HG02973 (cell line): ENCODE measurements around the gene LINGO3.

Experiments used
- ATAC-seq: cut with Tn5 transposase; IDR thresholded peaks from one replicate; pipeline ENCODE4 v1.9.1; 2021; ENCODE audit warnings: moderate library complexity; ENCODE audit not compliant: unreplicated experiment

Gene LINGO3

DNA sequence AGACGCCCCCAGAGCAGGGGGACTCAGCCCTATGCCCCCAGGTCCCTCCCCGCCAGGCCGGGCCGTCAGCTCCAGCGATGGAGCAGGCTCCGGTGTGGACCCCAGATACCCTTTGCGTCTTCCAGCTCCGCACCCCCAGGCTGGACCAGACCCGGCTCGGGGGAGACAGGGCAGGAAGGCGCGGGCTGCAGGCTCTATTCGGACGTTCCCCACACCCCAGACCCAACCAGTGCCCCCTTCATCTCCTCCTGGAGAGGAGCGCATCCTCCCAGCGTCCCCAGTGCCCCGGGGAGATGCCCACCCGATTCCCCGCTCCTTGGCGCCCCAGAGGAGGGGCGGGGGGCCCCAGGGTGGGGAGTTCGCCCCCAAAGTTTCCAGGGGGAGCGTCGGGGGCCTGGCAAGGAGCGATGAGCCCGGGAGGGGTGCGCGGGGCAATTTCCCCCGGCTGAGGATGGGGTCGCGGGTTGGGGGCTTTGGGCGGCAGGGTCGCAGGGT is 389 bp downstream of the LINGO3 start:
- no peak for ATAC-seq

DNA sequence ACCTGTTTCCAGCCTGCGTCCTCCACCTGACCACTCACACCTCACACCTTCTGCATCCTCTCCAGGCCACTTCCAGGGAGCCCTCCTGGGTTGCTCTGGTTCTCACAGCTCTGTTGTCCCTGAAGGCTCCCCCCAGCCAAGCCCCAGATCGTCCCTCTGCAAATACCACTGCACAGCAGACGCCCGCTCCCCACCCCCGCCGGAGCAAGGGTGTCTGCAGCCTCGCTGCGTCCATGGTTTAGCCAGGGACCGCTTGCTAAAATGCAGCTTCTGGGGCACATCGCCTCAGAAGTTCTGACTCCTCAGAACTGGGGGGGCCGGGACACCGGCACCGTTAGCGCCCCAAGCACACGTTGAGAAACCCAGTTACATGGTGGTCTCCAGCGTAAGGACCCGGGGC is 983 bp downstream of the LINGO3 start:
- no peak for ATAC-seq

DNA sequence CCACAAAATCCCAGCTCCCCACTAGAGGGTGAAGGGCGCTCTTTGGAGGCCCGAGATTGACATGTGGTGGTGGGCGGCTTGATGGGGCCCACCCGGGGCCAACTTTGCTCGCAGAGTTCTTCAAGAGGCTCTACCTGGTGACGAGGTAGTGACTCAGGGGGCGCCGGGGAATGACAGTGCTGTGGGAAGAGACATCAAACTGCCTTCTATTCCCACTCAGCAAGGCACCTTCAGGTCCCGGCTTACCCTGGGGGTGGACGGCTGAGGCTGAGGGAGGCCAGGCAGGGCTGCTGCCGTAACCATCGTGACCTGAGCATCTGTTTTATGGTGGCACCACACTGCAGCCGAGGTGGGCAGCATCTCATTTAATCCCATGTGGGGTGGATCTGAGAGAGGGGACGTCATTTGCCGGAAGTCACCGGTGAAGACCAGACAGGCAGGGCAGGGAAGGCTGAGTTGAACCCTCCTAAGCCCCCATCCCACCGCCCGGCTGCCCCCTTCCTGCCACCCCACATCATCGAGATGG is 1.6 kb downstream of the LINGO3 start:
- no peak for ATAC-seq

- ATAC-seq: no peak
Measured at GRCh38 chr19:2305452-2306280, 2.3 kb downstream of the LINGO3 start.

- no peak for ATAC-seq
Measured at GRCh38 chr19:2303211-2303798, 4.6 kb downstream of the LINGO3 start.

DNA sequence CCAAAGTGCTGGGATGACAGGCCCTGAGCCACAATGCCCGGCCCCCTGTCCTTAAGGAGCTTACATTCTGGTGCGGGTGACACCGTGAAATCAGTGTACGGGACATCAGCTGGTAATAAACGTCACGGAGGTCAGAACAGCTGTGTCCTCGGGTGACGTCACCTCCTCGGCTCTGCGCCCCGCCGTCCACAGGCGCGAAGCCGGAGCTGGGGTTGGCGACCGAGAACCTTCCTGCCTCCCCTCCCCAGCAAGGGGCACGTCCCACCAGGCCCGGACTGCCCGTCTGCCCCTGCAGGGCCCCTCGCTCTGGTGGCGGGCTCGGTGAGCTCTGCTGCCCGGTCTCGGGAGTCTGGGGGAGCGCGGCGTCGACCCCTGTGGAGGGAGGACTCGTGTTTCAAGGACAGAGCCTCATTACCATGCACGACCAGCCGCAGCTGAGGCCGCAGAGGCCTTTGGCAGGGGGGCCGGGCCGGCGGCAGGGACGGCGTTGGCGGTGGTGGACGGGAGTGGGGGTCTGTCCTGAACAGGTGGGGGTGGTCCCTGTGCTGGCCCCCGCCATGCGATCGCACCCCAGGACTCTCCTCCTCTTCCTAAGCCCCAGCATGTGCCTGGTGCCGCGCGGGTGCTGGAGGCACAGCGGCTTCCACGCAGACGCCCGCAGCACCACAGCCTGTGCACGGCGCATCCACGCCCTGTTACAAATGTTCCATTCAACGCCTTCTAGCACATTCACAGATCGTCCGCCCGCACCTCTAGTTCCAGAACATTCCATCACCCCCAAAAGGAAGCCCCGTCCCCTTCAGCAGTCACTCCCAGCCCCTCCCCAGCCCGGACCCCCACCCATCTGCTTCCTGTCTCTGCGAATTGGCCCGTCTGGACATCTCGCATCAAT is 5.4 kb downstream of the LINGO3 start:
- ATAC-seq: no peak

DNA sequence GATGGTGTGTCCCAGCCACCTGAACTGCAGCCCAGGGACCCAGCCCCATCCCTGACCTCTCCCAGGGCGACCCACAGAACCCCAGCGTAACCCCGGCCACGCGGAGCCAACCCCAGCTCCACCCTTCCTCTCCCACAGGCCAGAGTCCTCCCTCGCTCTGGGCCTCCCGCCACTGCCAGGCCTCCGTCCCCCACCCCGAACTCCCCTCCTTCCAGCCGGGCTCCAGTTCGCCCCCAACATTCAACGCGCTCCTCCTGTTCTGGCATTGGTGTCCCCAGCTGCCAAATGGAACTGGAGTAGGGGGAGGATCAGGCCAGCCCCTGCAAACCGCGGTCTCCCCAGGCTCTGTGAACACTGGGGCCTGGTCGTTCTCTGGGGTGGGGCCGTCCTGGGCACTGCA is 7.4 kb downstream of the LINGO3 start:
- no peak for ATAC-seq

DNA sequence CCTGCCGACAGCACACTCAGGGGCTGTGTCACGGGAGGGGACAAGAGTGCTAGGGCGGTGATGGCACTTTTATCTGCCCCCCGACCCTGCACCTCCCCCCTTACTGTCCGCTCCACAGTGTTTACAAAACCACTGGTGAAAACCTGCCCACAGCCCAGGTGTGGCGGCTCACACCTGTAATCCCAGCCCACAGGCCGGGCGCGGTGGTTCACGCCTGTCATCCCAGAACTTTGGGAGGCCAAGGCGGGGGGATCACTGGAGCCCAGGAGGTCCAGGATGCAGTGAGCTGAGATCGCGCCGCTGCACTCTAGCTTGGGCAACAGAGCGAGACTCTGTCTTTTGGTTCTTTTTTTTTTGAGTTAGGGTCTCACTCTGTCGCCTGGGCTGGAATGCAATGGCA is 11.8 kb downstream of the LINGO3 start:
- ATAC-seq: no peak

DNA sequence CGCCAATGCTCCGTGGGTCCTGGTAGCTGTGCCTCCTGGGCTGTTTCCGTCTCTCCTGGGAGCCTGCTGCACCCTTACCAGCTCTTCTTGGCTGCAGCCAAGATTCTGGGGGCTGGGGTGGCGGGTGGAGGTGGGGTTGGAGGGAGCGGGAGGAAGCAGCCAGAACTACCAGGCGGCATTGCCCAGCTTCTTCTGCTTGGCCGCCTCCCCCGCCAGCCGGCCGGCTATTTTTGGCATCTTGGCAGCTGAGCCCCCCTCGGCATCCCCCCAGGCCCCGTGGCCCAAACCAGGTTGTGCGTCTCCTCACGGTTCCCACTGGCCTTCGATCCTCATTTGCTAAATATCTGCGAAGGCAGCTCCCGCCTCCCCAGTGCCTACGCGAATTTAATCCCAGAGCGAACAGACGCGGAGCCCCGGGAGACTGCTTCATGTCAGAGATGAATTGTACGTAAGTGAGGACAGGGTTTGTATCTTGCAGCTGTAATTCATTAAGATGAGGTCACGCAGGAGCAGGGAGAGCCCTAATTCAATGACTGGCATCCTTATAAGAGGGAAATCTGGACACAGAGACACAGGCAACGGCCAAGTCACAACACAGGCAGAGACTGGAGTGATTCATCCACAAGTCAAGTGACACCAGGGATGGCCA is 13.1 kb downstream of the LINGO3 start:
- no peak for ATAC-seq

DNA sequence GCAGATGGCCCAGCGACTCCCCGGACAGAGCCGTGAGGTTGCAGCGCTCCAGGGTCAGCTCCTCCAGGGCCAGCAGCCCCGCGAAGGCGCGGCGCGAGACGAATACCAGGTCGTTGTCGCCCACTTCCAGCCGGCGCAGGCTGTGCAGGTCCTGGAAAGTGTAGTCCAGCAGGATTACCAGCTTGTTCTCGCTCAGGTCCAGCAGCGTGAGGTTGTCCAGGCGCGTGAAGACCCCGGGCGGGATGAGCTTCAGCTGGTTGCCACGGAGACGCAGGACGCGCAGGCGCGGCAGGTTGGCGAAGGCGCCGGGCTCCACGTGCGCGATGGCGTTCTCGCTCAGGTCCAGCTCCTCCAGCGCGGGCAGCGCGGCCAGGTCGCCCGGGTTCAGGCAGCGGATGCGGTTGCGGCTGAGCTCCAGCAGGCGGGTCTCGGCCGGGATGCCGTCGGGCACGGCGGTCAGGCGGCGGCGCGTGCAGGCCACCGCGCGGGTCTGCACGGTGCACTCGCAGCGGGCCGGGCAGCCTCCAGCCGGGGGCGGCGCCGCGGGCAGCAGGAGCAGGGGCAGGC is 16.7 kb downstream of the LINGO3 start:
- ATAC-seq: no peak

DNA sequence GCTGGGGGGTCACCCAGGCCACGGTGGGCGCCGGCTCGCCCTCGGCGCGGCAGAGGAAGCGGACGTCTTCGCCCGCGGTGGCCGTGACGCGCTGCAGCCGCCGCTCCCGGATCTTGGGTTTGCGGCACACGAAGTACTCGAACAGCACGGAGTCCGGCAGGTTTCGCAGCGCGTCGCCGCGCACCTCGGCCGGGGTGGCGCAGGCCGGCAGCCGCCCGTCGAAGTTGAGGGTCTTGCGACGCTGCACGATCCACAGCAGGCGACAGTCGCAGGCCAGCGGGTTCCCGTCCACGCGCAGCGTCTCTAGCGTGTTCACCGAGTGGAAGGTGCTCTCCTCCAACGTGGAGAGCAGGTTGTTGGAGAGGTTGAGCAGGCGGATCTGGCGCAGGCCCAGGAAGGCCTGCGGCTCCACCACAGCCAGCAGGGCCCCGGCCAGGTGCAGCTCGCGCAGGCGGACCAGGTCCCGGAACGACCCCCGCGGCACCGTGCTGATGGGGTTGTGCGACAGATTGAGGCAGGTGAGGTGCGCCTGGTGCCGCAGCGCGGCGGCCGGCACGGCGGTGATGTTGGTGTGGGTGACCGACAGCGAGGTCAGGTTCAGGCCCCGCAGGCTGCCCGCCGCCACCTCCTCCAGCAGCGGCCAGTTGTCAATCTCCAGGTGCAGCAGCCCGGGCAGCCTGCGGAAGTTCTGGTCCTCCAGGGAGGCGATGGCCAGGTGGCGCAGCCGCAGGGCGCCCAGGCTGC is 17.3 kb downstream of the LINGO3 start:
- ATAC-seq: no peak

DNA sequence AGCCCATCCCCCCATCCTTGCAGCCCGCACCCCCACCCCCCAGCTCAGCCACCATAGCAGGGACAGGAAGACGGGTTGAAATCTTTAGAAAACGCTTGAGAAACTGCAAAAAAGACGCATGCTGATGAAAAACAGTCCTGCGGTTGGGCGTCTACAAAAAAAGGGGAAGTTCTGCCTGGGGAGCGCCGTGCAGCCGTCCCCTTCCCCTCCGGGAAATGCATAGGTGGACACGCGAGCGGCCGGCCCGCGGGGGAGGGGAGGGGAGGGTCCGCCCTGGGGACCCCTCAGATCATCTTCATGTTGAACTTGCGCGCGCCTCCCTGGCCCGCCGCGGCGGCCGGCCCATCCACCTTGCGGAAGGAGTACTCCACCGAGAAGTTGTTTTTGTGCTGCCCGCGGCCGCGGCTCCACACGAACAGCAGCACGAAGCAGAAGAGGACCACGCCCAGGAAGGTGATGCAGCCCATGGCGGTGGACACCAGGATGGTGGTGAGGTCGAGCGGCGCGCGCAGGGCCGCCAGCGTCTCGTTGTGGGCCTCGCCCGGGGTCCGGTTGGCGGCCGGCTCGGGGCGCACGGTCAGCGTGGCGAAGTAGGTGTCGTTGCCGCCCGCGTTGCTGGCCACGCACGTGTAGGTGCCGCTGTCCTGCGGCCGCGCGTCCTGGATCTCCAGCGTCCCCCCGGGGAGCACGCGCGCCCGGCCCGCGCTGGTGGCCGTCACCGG is 18.1 kb downstream of the LINGO3 start:
- ATAC-seq: no peak

DNA sequence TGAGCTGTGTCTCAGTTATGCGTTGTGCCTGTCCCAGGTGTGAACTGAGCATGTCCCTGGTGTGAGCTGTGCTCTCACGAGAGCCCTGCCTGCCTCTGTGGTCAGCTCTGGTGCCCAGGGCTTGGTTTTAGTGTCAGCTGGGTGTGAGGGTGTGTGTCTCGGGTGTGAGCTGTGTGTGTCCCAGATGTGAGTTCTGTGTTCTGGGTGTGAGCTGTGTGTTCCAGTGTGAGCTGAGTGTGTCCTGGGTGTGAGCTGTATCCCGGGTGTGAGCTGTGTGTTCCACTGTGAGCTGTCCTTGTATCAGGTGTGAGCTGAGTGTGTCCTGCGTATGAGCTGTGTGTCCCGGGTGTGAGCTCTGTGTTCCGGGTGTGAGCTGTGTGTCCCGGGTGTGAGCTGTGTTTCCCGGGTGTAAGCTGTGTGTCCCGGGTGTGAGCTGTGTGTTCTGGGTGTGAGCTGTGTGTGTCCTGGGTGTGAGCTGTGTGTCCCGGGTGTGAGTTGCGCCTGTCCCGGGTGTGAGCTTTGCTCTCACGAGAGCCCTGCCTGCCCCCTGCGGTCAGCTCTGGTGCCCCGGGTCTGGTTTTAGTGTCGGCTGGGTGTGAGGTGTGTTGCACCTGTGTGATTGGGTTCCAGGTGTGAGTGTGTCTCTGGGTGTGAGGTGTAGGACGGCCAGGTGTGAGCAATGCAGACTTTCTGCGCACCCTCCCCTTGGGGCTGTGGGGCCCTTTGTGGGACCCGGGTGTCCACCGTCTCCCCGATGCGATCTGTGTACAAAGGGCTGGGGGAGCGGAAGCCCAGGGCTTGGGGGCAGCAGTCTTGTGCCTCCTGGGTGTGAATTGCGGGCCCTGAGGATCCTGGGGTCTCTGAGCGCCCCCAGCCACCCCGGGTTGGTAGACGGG is 18.9 kb downstream of the LINGO3 start:
- ATAC-seq: no peak

DNA sequence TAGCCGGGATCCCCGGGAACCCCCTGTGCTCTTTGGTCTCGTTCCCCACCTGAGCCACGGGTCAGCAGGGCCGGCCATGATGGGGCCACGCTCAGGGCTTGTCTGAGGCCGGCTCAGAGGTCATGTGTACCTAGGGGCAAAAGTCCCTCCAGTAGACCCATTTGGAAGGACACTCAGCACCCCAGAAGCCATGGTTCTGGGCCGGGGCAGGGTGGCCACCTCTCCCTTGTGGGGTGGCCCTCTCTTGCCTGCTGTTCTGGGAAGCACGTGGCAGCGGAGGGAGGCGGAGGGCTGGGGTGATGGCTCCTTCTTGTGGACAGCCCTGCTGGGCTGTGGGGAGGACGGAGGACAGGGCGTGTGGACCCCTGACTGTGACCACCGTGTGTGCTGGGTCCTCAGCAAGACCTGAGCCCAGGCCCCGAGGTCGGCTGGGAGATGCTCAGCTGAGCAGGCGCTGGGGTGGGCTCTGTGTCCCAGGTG is 19.6 kb downstream of the LINGO3 start:
- no peak for ATAC-seq

DNA sequence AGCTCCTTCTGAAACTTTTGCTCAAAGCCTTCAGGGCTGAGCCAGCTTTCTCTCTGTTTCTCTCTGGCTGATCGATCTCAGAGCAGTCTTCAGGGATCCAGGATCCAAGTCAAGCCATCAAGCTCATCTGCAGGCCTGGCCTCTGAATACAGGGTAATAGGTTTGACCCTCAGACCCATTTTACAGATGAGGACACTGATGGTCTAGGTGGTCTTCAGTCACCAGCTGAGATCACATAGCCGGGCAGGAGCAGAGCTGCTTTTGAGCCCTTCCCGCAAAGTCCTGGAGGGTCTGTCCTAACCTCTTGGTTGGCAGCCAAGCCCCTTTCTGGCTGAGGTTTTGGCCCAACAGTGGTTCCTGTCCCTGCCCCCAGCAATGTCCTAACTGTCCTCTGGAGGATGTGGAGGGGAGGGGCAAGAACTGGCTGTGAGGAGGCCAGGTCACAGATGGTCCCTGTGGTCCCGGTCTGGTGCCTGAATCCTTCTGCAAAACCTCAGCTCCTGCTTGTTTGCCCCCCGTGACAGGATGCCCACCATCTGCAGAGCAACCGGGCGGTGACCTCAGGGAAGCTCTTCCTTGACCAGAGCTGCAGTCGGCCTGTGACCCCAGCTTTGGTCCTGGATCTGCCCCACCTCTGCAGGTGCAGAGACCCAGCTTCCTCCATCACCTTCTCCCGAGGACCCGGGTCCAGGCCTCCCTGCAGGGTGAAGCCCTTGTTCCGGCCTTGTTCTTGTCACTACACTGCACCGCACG is 20.2 kb downstream of the LINGO3 start:
- ATAC-seq: no peak

- ATAC-seq: no peak
Measured at GRCh38 chr19:2286402-2287140, 21.4 kb downstream of the LINGO3 start.
